AG04450 (cell line): ENCODE data around the gene VANGL2. TPM values are rescaled to one million over a fixed set of nuclear protein-coding genes. Genes with fewer than 3 reads are reported as not detected.

Source experiments
- CTCF ChIA-PET: fragments of 300-600, 350-600 bp; formaldehyde crosslinking; extraction: SDS; loops from one replicate; lab custom pipeline; 2022; ENCODE audit warnings: antibody characterized with exemption, inconsistent platforms; lab: Charles Lee
- POLR2A ChIA-PET: fragments of 350-600 bp; formaldehyde crosslinking; extraction: SDS; loops from one replicate; lab custom pipeline; 2021; ENCODE audit warnings: antibody characterized with exemption, inconsistent platforms; lab: Yijun Ruan, JAX
- DNase-seq: peaks from one replicate; pipeline ENCODE4 v3.0.0-alpha.2; 2011; ENCODE audit warnings: low read depth, low spot score
- H3K27ac ChIP-seq: one replicate; pipeline ENCODE4 v1.5.1; 2012; ENCODE audit warnings: low read depth, low read length, control low read depth
- H3K27me3 ChIP-seq: one replicate; pipeline ENCODE4 v1.6.0; 2012; ENCODE audit warnings: low read length; ENCODE audit not compliant: control insufficient read depth, insufficient read depth
- H3K4me3 ChIP-seq: 2 replicates; pipeline ENCODE4 v1.5.1; 2011; ENCODE audit warnings: mild to moderate bottlenecking, low read depth, low read length, control low read depth
- H3K9me3 ChIP-seq: 2 replicates; pipeline ENCODE4 v1.5.1; 2012; ENCODE audit warnings: low read length; ENCODE audit not compliant: control insufficient read depth, insufficient read depth
- polyA plus RNA-seq: library from polyadenylated mRNA; depleted of rRNA; stranded (reverse); fragments of >200 nt; gene quantifications from 2 replicates; pipeline ENCODE4 v1.2.3, GENCODE V29; 2011
- TF ChIP-seq, protein P1 (sequence below): IDR thresholded peaks from 2 replicates; pipeline ENCODE4 v1.5.1; 2011; ENCODE audit warnings: low read depth, low read length, control low read depth, inconsistent platforms

Gene VANGL2
- polyA plus RNA-seq, 1 experiment: 3.4 TPM

DNA sequence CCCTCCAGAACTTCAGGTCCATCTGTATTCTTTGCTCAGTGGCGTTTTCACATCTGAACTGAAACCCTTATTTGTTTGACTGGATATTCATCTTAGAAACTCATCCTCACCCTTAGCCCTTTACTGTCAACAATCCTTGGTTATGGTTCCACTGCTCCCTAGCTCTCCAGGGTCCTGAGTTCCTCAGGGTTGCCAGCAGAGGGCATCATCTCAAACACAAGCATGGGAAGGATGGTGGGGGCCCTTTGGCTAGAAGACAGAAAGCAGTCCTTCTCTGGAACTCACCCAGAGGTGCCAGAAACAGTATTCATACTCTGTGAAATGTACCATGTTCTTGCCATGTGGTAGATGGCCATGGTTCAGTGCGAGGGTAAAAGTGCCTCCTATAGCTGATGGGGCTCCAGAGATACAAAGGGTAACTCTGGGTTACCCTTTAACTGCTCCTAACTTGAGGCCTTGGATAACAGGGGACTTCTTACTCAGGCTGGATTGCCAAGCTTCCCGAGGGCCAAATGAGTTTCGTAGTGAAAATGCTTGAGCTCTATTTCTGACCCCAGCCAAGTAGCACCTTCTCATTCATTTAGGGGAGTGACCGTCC lies 45.9 kb upstream of the VANGL2 start:
- Histone ChIP-seq H3K27ac (no peak overlapping the region), H3K27me3 (no peaks in the 10 kb centered on the region), H3K9me3 (no peaks in the 10 kb centered on the region), H3K4me3 (no peak overlapping the region)
- no peak for DNase-seq
- POLR2A ChIA-PET: interaction anchor here (1.5 kb wide), 1 partner anchor 14 kb away, joined by 3 read pairs; no protein-coding TSS in a partner anchor
- CTCF ChIA-PET: interaction anchor here (0.6 to 7.3 kb wide), 11 partner anchors 10 to 282 kb away, joined by 3 to 74 read pairs (median 4); partner anchors contain the start of genes COPA and NCSTN
- TF ChIP-seq, protein P1, sequence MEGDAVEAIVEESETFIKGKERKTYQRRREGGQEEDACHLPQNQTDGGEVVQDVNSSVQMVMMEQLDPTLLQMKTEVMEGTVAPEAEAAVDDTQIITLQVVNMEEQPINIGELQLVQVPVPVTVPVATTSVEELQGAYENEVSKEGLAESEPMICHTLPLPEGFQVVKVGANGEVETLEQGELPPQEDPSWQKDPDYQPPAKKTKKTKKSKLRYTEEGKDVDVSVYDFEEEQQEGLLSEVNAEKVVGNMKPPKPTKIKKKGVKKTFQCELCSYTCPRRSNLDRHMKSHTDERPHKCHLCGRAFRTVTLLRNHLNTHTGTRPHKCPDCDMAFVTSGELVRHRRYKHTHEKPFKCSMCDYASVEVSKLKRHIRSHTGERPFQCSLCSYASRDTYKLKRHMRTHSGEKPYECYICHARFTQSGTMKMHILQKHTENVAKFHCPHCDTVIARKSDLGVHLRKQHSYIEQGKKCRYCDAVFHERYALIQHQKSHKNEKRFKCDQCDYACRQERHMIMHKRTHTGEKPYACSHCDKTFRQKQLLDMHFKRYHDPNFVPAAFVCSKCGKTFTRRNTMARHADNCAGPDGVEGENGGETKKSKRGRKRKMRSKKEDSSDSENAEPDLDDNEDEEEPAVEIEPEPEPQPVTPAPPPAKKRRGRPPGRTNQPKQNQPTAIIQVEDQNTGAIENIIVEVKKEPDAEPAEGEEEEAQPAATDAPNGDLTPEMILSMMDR: peak; percentile 55

DNA sequence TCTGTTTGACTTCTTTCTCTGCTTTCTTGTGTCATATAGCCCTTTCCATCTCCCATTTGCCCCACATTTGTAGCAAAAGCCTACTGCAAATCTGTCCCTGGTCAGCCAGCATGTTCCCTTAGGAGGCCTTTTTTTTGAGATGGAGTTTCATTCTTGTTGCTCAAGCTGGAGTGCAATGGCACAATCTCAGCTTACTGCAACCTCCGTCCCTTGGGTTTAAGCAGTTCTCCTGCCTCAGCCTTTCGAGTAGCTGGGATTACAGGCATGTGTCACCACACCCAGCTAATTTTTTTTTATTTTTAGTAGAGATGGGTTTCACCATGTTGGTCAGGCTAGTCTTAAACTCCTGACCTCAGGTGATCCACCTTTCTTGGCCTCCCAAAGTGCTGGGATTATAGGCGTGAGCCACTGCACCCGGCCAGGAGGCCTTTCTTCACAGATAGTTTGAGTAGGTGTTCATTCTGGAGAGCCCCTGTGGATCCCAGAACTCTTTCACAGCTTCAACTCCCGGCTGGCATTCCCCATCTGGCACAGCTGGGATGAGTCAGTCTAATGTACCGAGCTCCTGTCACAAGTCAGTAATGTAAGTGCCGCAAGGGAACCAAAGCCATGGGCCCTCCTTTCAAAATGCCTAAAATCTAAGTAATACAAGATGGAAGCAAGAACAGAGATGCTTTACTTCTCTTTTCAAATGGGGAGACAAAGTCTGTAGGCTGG lies 42.9 kb upstream of the VANGL2 start:
- H3K4me3 ChIP-seq: no peak overlapping the region
- POLR2A ChIA-PET: no interaction called here
- CTCF ChIA-PET: interaction anchor here (0.6 to 1.0 kb wide), 4 partner anchors 18 to 469 kb away, joined by 3 to 7 read pairs (median 4); no protein-coding TSS in a partner anchor
- no peaks in the 10 kb centered on the region for H3K9me3 ChIP-seq
- H3K27ac ChIP-seq: no peak overlapping the region
- DNase-seq: no peak
- H3K27me3 ChIP-seq: no peaks in the 10 kb centered on the region
- TF ChIP-seq, protein P1: no peak

DNA sequence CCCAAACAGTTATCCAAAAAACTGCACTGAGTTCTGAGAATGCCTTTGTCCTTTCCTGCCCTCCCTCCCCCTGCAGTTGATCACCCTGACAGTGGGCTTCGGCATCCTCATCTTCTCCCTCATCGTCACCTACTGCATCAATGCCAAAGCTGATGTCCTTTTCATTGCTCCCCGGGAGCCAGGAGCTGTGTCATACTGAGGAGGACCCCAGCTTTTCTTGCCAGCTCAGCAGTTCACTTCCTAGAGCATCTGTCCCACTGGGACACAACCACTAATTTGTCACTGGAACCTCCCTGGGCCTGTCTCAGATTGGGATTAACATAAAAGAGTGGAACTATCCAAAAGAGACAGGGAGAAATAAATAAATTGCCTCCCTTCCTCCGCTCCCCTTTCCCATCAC lies 42.3 kb upstream of the VANGL2 start:
- no peak for DNase-seq
- TF ChIP-seq, protein P1: no peak
- ChIA-PET POLR2A (no interaction called here), CTCF (interaction anchor here (1.0 kb wide), 3 partner anchors 18 to 19 kb away, joined by 3 to 4 read pairs (median 3); no protein-coding TSS in a partner anchor)
- Histone ChIP-seq H3K27me3 (no peaks in the 10 kb centered on the region), H3K27ac (no peak overlapping the region), H3K9me3 (no peaks in the 10 kb centered on the region), H3K4me3 (no peak overlapping the region)

DNA sequence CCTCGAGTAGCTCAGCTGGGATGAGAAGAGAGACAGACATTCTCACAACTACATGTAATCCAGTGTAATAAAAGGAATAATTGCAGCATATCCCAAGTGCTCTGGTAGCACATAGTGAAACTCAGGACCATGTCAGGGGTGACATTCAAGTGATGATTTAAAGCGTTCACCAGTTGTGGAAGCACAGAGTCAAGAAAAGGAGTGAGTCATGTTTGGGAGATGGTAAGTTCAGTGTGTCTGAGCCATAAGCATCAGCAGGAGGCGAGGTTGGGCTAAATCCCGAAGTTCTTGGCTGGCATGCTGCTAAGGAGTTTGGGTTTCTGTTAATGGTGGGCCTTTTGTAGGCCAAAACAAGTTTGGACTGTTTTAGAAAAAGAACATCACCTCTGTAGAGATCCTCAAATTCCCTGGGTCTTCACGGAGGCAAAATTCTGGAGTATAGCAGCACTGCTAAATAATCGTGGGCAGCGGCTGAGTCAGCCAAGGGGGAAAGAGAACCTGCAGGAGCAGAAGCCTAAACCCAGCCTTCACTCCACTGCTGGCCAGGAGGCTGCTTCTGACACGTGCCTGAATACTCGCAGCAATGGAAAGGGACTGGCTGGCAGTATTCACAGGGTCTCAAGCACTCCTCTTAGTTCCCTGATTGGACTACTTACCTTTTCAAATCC lies 40.7 kb upstream of the VANGL2 start:
- no peak overlapping the region for H3K27ac ChIP-seq
- DNase-seq: no peak
- CTCF ChIA-PET: interaction anchor here (1.2 to 2.1 kb wide), 2 partner anchors 17 to 251 kb away, joined by 4 to 7 read pairs; no protein-coding TSS in a partner anchor
- TF ChIP-seq, protein P1: 0 out of 2 replicates have a peak, but pooled peaks have one; percentile 15
- no peaks in the 10 kb centered on the region for H3K27me3 ChIP-seq
- no peaks in the 10 kb centered on the region for H3K9me3 ChIP-seq
- POLR2A ChIA-PET: no interaction called here
- no peak overlapping the region for H3K4me3 ChIP-seq
